HepG2 (cell line): ENCODE measurements around the gene ZNF605. TPM values are rescaled to one million over a fixed set of nuclear protein-coding genes. Genes with fewer than 3 reads are reported as not detected.

Experiments used
- BCLAF1 ChIP-seq: fragments of 450-650 bp; IDR thresholded peaks from 2 replicates; pipeline ENCODE4 v1.6.1; 2017; ENCODE audit warnings: mild to moderate bottlenecking
- HNF1B ChIP-seq: sonication (generic); formaldehyde crosslinking; IDR thresholded peaks from 2 replicates; pipeline ENCODE4 v1.5.1; 2020; ENCODE audit warnings: mild to moderate bottlenecking, moderate library complexity, missing genetic modification reagents
- HOMEZ ChIP-seq: IDR thresholded peaks from 2 replicates; pipeline ENCODE4 v1.6.1; 2016; ENCODE audit warnings: low read depth
- MEF2D ChIP-seq: sonication (generic); formaldehyde crosslinking; IDR thresholded peaks from 2 replicates; pipeline ENCODE4 v1.5.1; 2020; ENCODE audit warnings: mild to moderate bottlenecking, missing genetic modification reagents
- NFATC3 ChIP-seq: sonication (generic); formaldehyde crosslinking; IDR thresholded peaks from 2 replicates; pipeline ENCODE4 v1.5.1; 2020; ENCODE audit warnings: mild to moderate bottlenecking, missing genetic modification reagents
- RFX5 ChIP-seq: IDR thresholded peaks from 2 replicates; pipeline ENCODE4 v1.6.1; 2011; ENCODE audit warnings: low read depth, low read length, improper control_type of control experiment
- SIN3B ChIP-seq: fragments of 150-350 bp; IDR thresholded peaks from 2 replicates; pipeline ENCODE4 v1.6.1; 2014; ENCODE audit warnings: low read length
- ZBTB1 ChIP-seq: sonication (generic); formaldehyde crosslinking; IDR thresholded peaks from 2 replicates; pipeline ENCODE4 v1.4.0; 2020; ENCODE audit warnings: missing genetic modification reagents, borderline replicate concordance
- ZBTB10 ChIP-seq: sonication (generic); formaldehyde crosslinking; IDR thresholded peaks from 2 replicates; pipeline ENCODE4 v1.4.0; 2020; ENCODE audit warnings: missing genetic modification reagents, borderline replicate concordance
- ZBTB43 ChIP-seq: sonication (generic); formaldehyde crosslinking; conservative IDR thresholded peaks from 2 replicates; pipeline ENCODE4 v1.4.0; 2020; ENCODE audit warnings: missing genetic modification reagents
- ZNF280B ChIP-seq: sonication (generic); formaldehyde crosslinking; IDR thresholded peaks from 2 replicates; pipeline ENCODE4 v1.5.0; 2020; ENCODE audit warnings: missing genetic modification reagents, mild to moderate bottlenecking, borderline replicate concordance
- ZNF30 ChIP-seq: sonication (generic); formaldehyde crosslinking; IDR thresholded peaks from 2 replicates; pipeline ENCODE4 v1.5.0; 2020; ENCODE audit warnings: mild to moderate bottlenecking, missing genetic modification reagents
- ZNF672 ChIP-seq: sonication (generic); formaldehyde crosslinking; IDR thresholded peaks from 2 replicates; pipeline ENCODE4 v1.8.1; 2022; ENCODE audit warnings: missing genetic modification reagents
- ZNF691 ChIP-seq: sonication (generic); formaldehyde crosslinking; IDR thresholded peaks from 2 replicates; pipeline ENCODE4 v1.4.0; 2020; ENCODE audit warnings: missing genetic modification reagents, low read depth, mild to moderate bottlenecking, borderline replicate concordance
- polyA plus RNA-seq, 8 experiments: library from polyadenylated mRNA; depleted of rRNA in 3 of 8; stranded (reverse) in 7 of 8; unstranded in 1 of 8; fragments of >200 nt; fragmentation: Illumina TruSeq in 4 of 8; extraction: Trizol in 4 of 8; gene quantifications; 2 replicates each; pipeline versions ENCODE4 v1.2.1 to v1.2.3, GENCODE V29; 2011 to 2016; ENCODE audit warnings: low read depth in 4 of 8, missing spikeins in 1 of 8, mixed read lengths in 1 of 8; ENCODE audit not compliant: insufficient read depth in 1 of 8
- total RNA-seq, 5 experiments: library from RNA; depleted of rRNA; stranded (reverse); fragments of >200 nt; fragmentation: Illumina TruSeq; extraction: Trizol; gene quantifications; 2 replicates each; pipeline ENCODE4 v1.2.3, GENCODE V29; 2016; ENCODE audit warnings: low read depth in 1 of 5

The ZNF605 gene
- total and polyA plus RNA-seq, 2 of the 13 experiments (the other 11 are each of a cell fraction or from before 2014, with no cell fraction given): 6.7 to 6.8 TPM

- TF ChIP-seq HOMEZ (CRISPR knock-in tag): 0 out of 2 replicates have a peak, but pooled peaks have one; percentile 53
- no peak; the same call in 1 of the 2 replicates for TF ChIP-seq ZBTB43 (CRISPR knock-in tag)
- TF ChIP-seq SIN3B: peak; percentile 69
- peak; percentile 90; the same call in 1 of the 2 replicates for TF ChIP-seq HNF1B (CRISPR knock-in tag)
- TF ChIP-seq ZBTB10 (CRISPR knock-in tag): no peak
- TF ChIP-seq NFATC3 (CRISPR knock-in tag): no peak
- peak; percentile 82 for TF ChIP-seq MEF2D (CRISPR knock-in tag)
- TF ChIP-seq RFX5: no peak
- TF ChIP-seq ZNF30 (CRISPR knock-in tag): no peak
- TF ChIP-seq ZBTB1: no peak
- no peak for TF ChIP-seq BCLAF1
- TF ChIP-seq ZNF280B (CRISPR knock-in tag): no peak; the same call in 1 of the 2 replicates
- no peak for TF ChIP-seq ZNF672
- TF ChIP-seq ZNF691 (CRISPR knock-in tag): 0 out of 2 replicates have a peak, but pooled peaks have one; percentile 26
Measured at GRCh38 chr12:132986001-132986884, 30.1 kb upstream of the ZNF605 start, which contains the start of gene ZNF26 (continued).
